DLD1 (cell line): ENCODE results near the gene HOXD10.

Source experiments
- in situ Hi-C: cut with HindIII; loops from 2 replicates; pipeline ENCODE4 v1.10.0; 2017; ENCODE audit warnings: low sequenced_read_pairs

The HOXD10 gene

GRCh38 chr2:176104316-176105077 lies 12.1 kb upstream of the HOXD10 start:
- in situ Hi-C loops = no loop called here

GRCh38 chr2:176105078-176105729 lies 11.4 kb upstream of the HOXD10 start:
- in situ Hi-C loops = no loop called here

DNA sequence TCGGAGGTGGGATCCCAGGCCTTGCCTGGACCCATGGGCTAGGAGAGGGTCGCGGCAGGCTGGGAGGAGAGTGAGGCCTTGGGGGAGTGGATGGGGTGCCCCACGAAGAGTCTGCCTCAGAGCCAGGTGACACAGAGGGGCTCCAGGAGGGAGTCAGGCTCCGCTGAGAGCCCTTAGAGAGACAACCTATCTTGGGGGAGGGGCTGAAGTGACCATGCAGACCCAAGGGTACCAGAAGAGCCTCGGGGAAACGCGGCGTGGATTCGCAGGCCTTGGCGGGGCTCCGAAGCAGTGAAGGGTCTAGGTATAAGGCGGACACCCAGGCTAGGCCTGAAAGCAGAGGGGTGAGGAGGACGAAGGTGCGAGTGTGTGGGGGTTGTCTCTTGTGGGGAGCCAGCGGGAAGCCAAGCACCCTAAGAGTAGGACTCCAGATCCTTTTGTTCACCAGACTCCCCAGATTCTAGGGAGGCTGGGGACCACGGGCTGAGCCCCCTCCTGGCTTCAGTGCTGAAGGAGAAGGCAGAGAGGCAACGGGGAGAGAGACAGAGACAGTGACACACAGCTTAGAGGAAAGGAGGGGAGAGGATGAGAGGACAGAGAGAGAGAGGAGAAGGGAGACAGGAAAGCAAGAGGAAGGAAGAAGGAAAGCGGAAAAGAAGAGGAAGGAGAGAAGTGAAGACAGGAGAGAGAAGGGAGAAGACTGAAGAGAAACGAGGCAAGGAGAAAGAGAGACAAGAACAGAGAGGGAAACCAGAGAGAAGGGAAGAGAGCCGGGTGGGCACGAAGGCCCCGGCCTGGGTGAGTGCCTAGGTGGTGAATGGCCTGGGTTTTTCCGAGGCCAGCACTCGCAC lies 10.6 kb upstream of the HOXD10 start:
- in situ Hi-C loops = no loop called here

DNA sequence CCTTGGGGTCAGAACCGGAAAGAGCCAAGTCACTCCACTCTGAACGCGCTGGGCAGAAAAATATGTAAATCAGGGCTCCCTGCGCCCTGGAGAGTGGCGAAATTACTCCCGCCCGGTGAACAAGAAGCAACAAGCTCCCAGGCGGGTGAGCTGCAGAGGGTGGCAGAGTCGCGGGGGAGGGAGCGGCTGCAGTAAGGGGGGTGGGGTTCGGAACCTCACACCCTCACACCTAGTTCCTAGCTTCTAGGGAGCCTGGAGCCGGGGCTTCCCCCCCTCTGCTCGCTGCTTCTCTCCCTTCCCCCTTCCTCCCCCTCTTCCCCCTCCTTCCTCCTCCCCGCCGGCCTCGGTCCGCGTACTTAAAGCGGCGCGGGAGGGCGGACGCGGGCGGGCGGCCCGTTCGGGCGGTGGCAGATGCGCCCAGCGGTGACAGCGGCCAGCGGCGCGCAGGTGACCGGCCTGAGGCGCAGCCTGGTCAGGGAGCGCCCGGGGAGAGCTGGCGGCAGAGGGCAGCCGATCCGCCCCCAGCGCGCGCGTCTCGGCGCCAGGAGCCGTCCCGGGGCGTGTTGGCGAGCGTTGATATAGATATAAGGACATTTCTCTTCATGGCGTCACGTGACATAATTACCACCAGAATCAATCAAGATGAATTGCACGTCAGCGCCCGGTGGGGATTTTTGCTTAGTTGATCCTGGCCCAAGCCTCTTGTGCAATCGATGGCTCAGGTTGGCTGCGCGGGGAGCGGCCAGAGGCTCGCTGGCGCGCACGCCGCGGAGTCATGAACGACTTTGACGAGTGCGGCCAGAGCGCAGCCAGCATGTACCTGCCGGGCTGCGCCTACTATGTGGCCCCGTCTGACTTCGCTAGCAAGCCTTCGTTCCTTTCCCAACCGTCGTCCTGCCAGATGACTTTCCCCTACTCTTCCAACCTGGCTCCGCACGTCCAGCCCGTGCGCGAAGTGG lies 9.7 kb upstream of the HOXD10 start, which contains the start of gene HOXD11:
Gene HOXD11, plus strand, starts transcription at position 700 of the 959 bp plus-strand sequence. Its CDS starts 76 bp downstream, at position 776.
- in situ Hi-C loops = no loop called here

GRCh38 chr2:176107731-176108181 lies 8.8 kb upstream of the HOXD10 start:
- in situ Hi-C loops = no loop called here

GRCh38 chr2:176109192-176109901 lies 7.2 kb upstream of the HOXD10 start:
- in situ Hi-C loops = no loop called here

- in situ Hi-C loops = no loop called here
Observed at GRCh38 chr2:176109946-176110345, 6.6 kb upstream of the HOXD10 start.

DNA sequence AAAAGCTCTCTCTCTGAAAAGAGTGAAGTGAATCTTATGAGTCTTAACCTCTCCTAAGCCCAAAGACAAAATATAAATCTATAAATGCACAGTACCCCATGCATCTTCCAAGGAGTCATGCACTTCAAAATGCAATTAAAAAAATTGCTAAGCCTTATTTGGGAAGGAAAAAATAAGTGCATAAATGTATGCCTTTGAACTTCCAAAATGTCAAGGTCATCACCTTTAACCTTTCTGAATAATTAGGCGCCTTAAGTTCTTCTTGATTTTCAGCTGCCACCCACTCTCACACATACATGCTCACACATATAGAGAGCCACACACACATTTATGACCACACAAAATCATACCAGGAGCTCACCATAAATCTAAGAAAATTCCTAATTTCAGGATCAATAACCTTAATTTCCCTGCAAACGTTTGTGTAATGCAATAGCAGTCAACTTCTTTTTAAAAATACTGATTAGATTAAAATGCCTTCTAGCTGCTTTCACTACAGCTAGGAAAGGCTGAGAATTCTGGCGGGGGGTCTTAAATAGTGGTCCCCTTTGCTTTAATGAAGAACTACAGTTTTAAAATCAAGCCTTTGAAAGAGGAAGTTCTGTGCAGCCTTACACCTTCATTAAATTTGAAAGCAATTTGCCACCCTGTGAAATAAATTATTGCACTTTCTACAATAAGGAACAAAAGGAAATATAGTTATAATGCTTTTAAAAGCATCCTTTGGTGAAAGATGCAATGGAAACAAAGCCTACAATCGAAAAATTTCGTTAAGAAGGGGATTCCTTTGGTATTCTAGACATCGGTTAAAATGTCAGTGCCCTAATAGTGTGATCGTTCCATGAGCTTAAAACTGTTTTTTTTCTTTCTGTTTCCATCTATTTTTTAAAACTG lies 5.9 kb upstream of the HOXD10 start:
- in situ Hi-C loops = no loop called here

GRCh38 chr2:176111309-176111663 lies 5.3 kb upstream of the HOXD10 start:
- in situ Hi-C loops = no loop called here

DNA sequence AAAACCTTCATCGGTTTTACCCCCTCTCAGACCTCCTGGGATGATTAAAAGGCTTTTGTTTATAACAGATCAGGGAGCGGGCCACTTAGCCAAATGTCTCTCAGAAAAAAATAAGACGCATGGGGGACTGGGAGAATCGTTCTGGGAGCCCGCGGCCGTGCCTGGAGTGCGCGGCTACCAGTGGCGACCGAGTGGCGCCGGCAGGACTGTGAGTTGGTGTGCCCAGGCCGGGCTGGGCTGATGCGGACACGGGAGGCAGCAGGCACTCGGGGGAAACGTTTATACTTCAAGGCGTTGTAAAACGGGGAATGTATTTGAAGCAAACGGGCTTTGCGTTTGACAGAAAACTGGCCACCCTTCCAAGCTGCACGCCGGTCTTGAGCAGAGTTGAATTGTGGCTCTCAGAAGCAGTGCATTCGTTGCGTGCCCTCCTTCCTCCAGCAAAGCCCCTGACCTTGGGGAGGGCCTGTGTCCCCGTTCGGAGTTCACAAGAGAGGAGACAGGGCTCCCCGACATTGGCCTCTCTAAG lies 4.7 kb upstream of the HOXD10 start:
- in situ Hi-C loops = no loop called here

DNA sequence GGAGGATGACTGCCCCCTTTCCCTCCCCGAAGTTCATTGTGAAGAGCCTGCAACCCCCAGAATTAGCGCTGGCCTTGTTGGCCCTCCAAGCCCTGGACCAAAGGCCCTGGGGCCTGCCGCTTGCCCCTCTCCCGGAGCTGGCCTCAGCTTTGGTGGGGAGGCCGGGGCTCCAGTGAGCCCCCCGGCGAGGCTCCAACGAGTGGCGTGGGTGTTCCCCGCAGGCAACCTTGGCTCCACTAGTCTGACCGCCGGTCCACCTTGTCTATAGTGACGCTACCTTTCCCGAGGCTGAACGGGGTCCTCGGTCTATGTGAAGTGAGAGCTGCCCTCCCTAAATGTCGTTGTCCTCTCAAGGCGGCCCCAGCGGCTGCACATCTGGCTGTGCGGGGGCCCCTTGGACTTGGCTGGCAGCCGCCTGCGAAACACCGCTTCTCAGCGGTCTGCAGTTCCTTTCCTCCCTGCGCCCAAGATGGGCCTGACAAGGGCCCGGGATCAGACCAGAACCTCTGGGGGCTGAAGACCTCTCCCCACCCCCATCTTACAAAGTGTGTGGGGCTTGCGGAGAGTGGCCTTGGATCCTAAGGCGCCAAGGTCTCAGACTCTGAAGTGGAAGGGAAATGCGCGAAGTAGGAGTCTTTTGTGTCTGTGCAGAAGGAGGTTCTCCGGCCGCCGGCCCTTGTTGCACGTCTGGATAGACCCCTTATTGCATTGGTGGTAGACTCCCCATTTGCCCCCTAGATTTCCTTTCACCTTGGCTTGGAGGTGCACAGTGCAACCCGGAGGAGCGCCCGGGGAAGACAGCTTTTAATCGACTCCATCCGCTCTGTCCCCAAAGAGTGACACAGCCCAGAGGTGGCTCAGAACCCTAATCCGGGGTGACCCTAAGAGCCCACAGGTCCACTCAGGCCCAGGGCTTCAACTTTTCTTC lies 3.9 kb upstream of the HOXD10 start:
- in situ Hi-C loops = no loop called here

- in situ Hi-C loops = no loop called here
Observed at GRCh38 chr2:176114120-176114929, 2.3 kb upstream of the HOXD10 start.

DNA sequence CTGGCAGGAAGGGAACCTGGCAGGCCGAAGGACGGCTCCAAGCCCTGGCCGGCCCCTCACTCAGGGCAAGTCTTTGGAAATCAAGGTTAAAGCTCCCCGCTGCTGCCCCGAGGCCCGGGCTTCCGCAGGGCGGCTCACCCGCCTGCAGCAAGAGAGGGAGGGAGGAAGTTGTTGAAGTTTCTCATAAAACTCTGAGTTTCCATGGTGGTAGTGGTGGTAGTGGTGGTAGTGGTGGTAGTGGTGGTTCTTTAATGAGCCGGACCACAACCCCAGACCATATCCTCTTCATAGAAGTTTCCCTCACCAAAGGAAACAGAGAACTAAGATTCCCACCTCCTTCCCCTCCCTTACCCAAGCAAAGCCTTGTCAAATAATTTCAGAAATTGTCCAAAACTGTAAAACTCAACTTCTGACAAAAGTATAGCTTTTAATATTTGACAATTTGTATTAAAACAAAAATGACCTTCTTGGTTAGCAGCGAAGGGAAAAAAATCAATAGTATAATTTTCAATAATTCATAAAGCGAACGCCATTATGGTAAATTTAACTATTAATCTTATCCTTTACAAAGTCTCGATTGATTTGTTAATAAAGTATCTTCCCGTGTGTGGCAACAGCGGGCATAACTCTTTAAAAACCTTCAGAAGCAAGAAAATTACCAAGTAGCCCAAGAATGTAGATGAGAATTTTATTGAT lies 1.5 kb upstream of the HOXD10 start:
- in situ Hi-C loops = no loop called here

- in situ Hi-C loops = no loop called here
Observed at GRCh38 chr2:176117162-176117822, 714 bp downstream of the HOXD10 start.

DNA sequence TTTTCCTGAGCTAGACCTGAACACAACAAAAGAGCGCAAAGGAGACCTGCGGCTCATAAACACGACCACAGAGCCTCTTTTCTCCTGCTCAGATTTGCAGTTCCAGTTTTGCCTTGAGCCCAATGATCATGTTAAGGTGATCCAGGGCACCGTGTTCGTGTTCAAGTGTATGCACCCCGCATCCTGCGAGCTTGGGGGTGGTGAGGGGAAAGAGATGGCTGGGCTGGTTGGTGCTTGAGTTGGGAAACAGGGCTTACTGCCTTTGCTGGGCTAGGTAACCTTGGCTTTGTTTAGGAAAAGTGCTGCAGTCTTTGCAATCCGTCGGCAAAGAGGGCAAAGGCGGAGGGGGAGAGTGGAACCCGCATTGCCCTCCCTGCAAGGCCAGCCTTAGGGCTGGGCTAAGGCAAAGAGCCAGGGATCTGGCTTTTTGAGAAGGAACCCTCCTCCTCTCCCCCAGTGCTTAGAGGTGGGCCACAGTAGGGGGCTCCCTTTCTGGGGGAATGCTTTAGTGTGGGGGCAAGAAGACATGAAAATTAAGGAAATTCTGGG lies 1.3 kb downstream of the HOXD10 start:
- in situ Hi-C loops = no loop called here
